ENCODE measurements around the gene ARID1A. TPM values are rescaled to one million over a fixed set of nuclear protein-coding genes. Genes with fewer than 3 reads are reported as not detected.

ARID1A gene
- total and polyA plus RNA-seq, 9 of the 15 experiments (the other 6 are each of a cell fraction or from before 2014, with no cell fraction given), result 8.3 to 88.3 (median 22.5) TPM

- TF ChIP-seq AFF4 (CRISPR knock-in tag; IDR thresholded peaks at IDR 0.05), result peak; percentile 88
- no peak for TF ChIP-seq BRD9 (IDR thresholded peaks at IDR 0.05; ENCODE audit: low read depth, partially characterized antibody)
- TF ChIP-seq THRB (CRISPR knock-in tag; conservative IDR thresholded peaks at IDR 0.05), result no peak
- no peak for TF ChIP-seq DNMT1 (IDR thresholded peaks at IDR 0.05)
- peak; percentile 34 for TF ChIP-seq HMGN3 (IDR thresholded peaks at IDR 0.05; ENCODE audit: borderline replicate concordance, extremely low read depth, insufficient read length, low read depth, low read length)
- TF ChIP-seq CREB3L1 (IDR thresholded peaks at IDR 0.05; ENCODE audit: borderline replicate concordance, low read depth), result no peak
- TF ChIP-seq PCBP2 (IDR thresholded peaks at IDR 0.05; ENCODE audit: low read depth, low read length, poor library complexity, severe bottlenecking), result no peak
- TF ChIP-seq TSHZ1 (CRISPR knock-in tag; IDR thresholded peaks at IDR 0.05), result no peak
- no peak for TF ChIP-seq ETV1 (tag; conservative IDR thresholded peaks at IDR 0.05; ENCODE audit: low read depth)
- TF ChIP-seq MLLT1 (IDR thresholded peaks at IDR 0.05), result peak; percentile 84 to 91
- no peak for TF ChIP-seq XRCC5 (IDR thresholded peaks at IDR 0.05; ENCODE audit: low read depth, low read length)
- peak; percentile 66; the same call in 1 of the 2 replicates for TF ChIP-seq HBP1 (CRISPR knock-in tag; IDR thresholded peaks at IDR 0.05)
Observed at GRCh38 chr1:26696654-26697430, 1.0 kb downstream of the ARID1A start (continued).

Data from K562 (cell line).